RWPE2 (cell line): ENCODE data around the gene RPS5.
A peak's percentile ranks its signal among the peaks of the same experiment; 100 is the strongest.

ENCODE experiments used
- ATAC-seq: fragments of 200-7000 bp; cut with Tn5 transposase; 3 replicates; pipeline ENCODE4 v1.9.1; 2021; ENCODE audit warnings: low read depth
- DNase-seq: peaks from one replicate; pipeline ENCODE4 v3.0.0-alpha.2; 2020; ENCODE audit warnings: low spot score
- H3K27ac ChIP-seq: fragments of 450-650 bp; 2 replicates; pipeline ENCODE4 v1.5.1; 2017; ENCODE audit warnings: mild to moderate bottlenecking; ENCODE audit not compliant: poor library complexity, severe bottlenecking
- H3K27me3 ChIP-seq: fragments of 250-450 bp; sonication (Bioruptor Pico); 2 replicates; pipeline ENCODE4 v1.5.1; 2021; ENCODE audit warnings: mild to moderate bottlenecking, moderate library complexity; ENCODE audit not compliant: insufficient read depth, poor library complexity, severe bottlenecking
- H3K36me3 ChIP-seq: fragments of 250-450 bp; sonication (Bioruptor Pico); 2 replicates; pipeline ENCODE4 v1.5.1; 2020; ENCODE audit warnings: low read depth, mild to moderate bottlenecking, moderate library complexity
- H3K4me1 ChIP-seq: fragments of 250-450 bp; sonication (Bioruptor Pico); 2 replicates; pipeline ENCODE4 v1.5.1; 2021; ENCODE audit warnings: mild to moderate bottlenecking, moderate library complexity; ENCODE audit not compliant: insufficient read depth, poor library complexity, severe bottlenecking
- H3K4me3 ChIP-seq: fragments of 250-450 bp; sonication (Bioruptor Pico); 2 replicates; pipeline ENCODE4 v1.5.1; 2021; ENCODE audit warnings: mild to moderate bottlenecking, moderate library complexity; ENCODE audit not compliant: severe bottlenecking
- H3K9me3 ChIP-seq: fragments of 250-450 bp; sonication (Bioruptor Pico); 2 replicates; pipeline ENCODE4 v1.5.1; 2021; ENCODE audit warnings: mild to moderate bottlenecking, moderate library complexity; ENCODE audit not compliant: severe bottlenecking
- TF ChIP-seq, protein P1 (sequence below): fragments of 450-650 bp; IDR thresholded peaks from one replicate; pipeline ENCODE4 v1.5.1; 2017; ENCODE audit warnings: mild to moderate bottlenecking, moderate library complexity; ENCODE audit not compliant: poor library complexity, severe bottlenecking

RPS5 gene

DNA sequence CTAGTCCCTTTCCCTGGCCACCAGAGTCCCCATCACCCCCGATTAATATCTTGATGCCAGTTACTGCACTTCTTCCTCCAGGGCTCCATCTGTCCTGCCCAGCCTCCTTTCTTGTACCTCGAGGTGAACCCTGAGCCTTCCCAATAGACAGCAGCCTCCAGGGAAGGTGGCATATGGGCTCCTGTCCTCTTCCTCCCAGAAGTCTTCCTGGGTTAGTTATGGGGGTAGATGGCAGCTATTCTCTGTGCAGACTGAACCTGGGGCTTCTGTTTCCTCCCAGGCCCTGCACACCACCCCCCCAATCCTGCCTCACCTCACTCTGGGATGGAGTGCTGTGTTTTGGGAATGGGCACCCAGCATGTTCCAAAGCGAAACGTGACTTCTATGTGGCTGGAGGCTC lies 11.0 kb downstream of the RPS5 start:
- Histone ChIP-seq H3K27me3 (no peaks in the 10 kb centered on the region), H3K36me3 (peaks cover 18% of the 10 kb centered on the region), H3K9me3 (no peaks in the 10 kb centered on the region), H3K4me3 (no peak overlapping the region), H3K4me1 (peaks cover 12% of the 10 kb centered on the region), H3K27ac (no peak overlapping the region)
- TF ChIP-seq, protein P1, sequence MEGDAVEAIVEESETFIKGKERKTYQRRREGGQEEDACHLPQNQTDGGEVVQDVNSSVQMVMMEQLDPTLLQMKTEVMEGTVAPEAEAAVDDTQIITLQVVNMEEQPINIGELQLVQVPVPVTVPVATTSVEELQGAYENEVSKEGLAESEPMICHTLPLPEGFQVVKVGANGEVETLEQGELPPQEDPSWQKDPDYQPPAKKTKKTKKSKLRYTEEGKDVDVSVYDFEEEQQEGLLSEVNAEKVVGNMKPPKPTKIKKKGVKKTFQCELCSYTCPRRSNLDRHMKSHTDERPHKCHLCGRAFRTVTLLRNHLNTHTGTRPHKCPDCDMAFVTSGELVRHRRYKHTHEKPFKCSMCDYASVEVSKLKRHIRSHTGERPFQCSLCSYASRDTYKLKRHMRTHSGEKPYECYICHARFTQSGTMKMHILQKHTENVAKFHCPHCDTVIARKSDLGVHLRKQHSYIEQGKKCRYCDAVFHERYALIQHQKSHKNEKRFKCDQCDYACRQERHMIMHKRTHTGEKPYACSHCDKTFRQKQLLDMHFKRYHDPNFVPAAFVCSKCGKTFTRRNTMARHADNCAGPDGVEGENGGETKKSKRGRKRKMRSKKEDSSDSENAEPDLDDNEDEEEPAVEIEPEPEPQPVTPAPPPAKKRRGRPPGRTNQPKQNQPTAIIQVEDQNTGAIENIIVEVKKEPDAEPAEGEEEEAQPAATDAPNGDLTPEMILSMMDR = no peak
- DNase-seq (no peak), ATAC-seq (no peak)

DNA sequence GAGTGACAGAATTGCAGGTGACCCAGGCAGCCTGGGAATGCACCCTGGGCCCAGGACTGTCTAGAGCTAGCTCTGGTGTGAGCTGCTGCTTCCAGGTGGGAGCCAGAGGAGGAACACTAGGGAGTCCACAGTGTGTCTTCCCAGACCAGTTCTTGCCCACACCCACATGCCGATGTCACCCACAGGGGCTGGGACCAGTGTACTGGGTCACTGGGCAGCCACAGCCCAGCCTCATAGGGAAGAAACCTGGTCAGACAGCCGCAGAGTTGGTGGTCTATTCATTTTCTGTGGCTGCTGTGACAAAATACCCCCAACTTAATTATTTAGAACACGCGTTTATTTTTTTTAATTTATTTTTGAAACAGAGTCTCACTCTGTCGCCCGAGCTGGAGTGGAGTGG lies 11.5 kb downstream of the RPS5 start:
- TF ChIP-seq, protein P1 = no peak
- Histone ChIP-seq H3K27ac (no peak overlapping the region), H3K9me3 (no peaks in the 10 kb centered on the region), H3K36me3 (peaks cover 13% of the 10 kb centered on the region), H3K27me3 (no peaks in the 10 kb centered on the region), H3K4me1 (peaks cover 12% of the 10 kb centered on the region), H3K4me3 (no peak overlapping the region)
- peak; percentile 47 for DNase-seq
- no peak for ATAC-seq

DNA sequence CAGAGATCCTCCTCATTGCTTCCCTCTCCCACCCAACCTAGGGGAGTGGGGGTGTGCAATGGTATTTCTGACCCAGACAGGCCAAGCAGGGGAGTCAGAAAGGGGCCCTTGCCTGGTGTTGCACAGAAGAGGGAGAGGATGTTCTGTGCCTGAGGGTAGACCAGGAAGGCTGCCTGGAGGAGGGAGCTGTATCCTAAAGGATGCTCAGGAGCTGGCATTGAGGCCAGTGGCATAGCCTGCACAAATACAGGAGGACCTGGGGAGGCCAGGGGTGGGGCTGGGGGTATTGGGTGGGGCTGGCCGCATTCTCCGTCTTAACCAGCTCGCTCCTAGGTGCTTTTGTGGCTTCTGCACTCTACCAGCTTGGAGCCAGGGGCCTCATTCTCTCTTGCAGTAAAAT lies 12.8 kb downstream of the RPS5 start:
- no peaks in the 10 kb centered on the region for H3K27me3 ChIP-seq
- H3K27ac ChIP-seq = peak overlapping the region; percentile 33
- DNase-seq = peak; percentile 23
- no peak for ATAC-seq
- H3K4me3 ChIP-seq = no peak overlapping the region
- peaks cover 8% of the 10 kb centered on the region for H3K4me1 ChIP-seq
- TF ChIP-seq, protein P1 = no peak
- H3K36me3 ChIP-seq = no peaks in the 10 kb centered on the region
- H3K9me3 ChIP-seq = no peaks in the 10 kb centered on the region

DNA sequence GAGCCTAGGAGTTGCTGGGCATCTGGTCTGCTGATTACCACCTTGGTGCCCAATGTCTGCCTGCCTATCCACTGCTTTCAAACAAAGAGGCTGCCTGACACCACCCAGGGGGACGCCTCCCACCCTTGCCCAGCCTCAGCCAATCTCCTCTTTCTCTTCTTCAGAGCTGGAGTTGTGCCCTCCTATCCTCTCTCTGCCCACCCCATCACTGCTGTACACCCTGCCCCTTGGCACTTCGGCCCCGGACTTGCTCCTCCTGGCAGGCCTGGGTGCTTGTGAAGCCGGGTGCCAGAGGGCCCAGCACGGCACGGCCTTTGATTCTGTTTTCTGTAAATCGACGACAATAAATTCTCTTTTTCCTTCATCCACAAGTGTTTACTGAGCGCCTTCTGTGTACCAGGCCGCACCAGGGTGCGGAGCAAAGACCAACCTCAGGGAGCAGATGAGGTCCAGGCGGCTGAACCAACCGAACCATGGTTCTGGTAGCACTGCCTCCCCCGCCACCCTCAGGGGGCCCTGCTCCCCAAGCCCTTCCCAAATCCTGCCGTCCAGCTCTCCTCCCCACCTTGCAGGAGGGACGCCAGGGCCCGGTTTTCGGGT lies 13.3 kb downstream of the RPS5 start:
- Histone ChIP-seq H3K4me3 (peak overlapping the region; percentile 60), H3K9me3 (no peaks in the 10 kb centered on the region), H3K4me1 (peaks cover 4% of the 10 kb centered on the region), H3K27ac (peak overlapping the region; percentile 33), H3K27me3 (no peaks in the 10 kb centered on the region), H3K36me3 (no peaks in the 10 kb centered on the region)
- DNase-seq = peak; percentile 67
- ATAC-seq = peak; percentile 18
- TF ChIP-seq, protein P1 = no peak
